HCT116 (cell line): ENCODE results near the gene RBM19. TPM values are rescaled to one million over a fixed set of nuclear protein-coding genes. Genes with fewer than 3 reads are reported as not detected.

Source experiments
- ATAC-seq: fragments of 200-7000 bp; cut with Tn5 transposase; 2 replicates; pipeline ENCODE4 v1.9.1; 2020; ENCODE audit warnings: mild to moderate bottlenecking, moderate library complexity
- BruUV-seq: library from RNA; stranded (reverse); fragments of 400-500 nt; replicated peaks from 2 replicates; lab custom pipeline; 2021; lab: Mats Ljungman, UMichigan
- CTCF ChIA-PET: fragments of 300-600 bp; sonication (Branson Sonifier 250); formaldehyde crosslinking; loops from one replicate; lab custom pipeline; 2021; ENCODE audit warnings: antibody characterized with exemption; lab: Charles Lee
- POLR2A ChIA-PET: fragments of 300-600, 350-600 bp; sonication (Branson Sonifier 250); formaldehyde crosslinking; loops from one replicate; lab custom pipeline; 2021; ENCODE audit warnings: antibody characterized with exemption; lab: Charles Lee
- RAD21 ChIA-PET, 2 experiments: fragments of 300-600 bp; sonication (Branson Sonifier 250); formaldehyde crosslinking; loops; one replicate each; lab custom pipeline; 2023; ENCODE audit warnings: low total read pairs in 2 of 2; ENCODE audit not compliant: uncharacterized antibody in 2 of 2, unreplicated experiment in 2 of 2, low non-redundant PET in 1 of 2; lab: Charles Lee
- DNase-seq: peaks from one replicate; pipeline ENCODE4 v3.0.0-alpha.2; 2010; ENCODE audit warnings: low read depth, low spot score
- H2AFZ ChIP-seq: fragments of 200-600 bp; shearing (Covaris generic), sonication (generic); 2 replicates; pipeline ENCODE4 v1.6.1; 2017; ENCODE audit warnings: low read depth, mixed run types, mixed read lengths, antibody characterized with exemption, low read length; ENCODE audit not compliant: poor library complexity, severe bottlenecking
- H3K27ac ChIP-seq: 2 replicates; pipeline ENCODE4 v1.5.1; 2012; ENCODE audit warnings: low read depth, low read length
- H3K27me3 ChIP-seq: fragments of 200-600 bp; sonication (generic); 2 replicates; pipeline ENCODE4 v1.6.1; 2016; ENCODE audit warnings: mixed run types, low read length, mixed read lengths; ENCODE audit not compliant: insufficient read depth
- H3K36me3 ChIP-seq, 2 experiments: fragments of 200-500 bp in 1 of 2; fragments of 200-600 bp in 1 of 2; sonication (Bioruptor generic) in 1 of 2; sonication (generic) in 1 of 2; 2 replicates each; pipeline versions ENCODE4 v1.5.1 to v1.6.1; 2014 to 2016; ENCODE audit warnings: low read length in 2 of 2, inconsistent platforms in 1 of 2, mixed read lengths in 1 of 2, mixed run types in 1 of 2; ENCODE audit not compliant: insufficient read depth in 2 of 2, control insufficient read depth in 1 of 2
- H3K4me1 ChIP-seq, 2 experiments: fragments of 200-600 bp in 1 of 2; sonication (generic) in 1 of 2; 2 replicates each; pipeline versions ENCODE4 v1.5.1 to v1.6.1; 2012 to 2017; ENCODE audit warnings: low read length in 2 of 2, inconsistent platforms in 1 of 2, mild to moderate bottlenecking in 1 of 2, mixed read lengths in 1 of 2, mixed run types in 1 of 2, moderate library complexity in 1 of 2; ENCODE audit not compliant: insufficient read depth in 2 of 2, control insufficient read depth in 1 of 2
- H3K4me2 ChIP-seq: fragments of 200-600 bp; sonication (generic); 2 replicates; pipeline ENCODE4 v1.6.1; 2017; ENCODE audit warnings: mixed run types, low read length, mixed read lengths
- H3K4me3 ChIP-seq, 2 experiments: fragments of 200-600 bp in 1 of 2; sonication (generic) in 1 of 2; replicated peaks in 1 of 2; 2 replicates each; pipeline ENCODE4 v1.5.1; 2011 to 2016; ENCODE audit warnings: low read length in 2 of 2, control low read depth in 1 of 2, low read depth in 1 of 2, mild to moderate bottlenecking in 1 of 2, mixed read lengths in 1 of 2, mixed run types in 1 of 2
- H3K79me2 ChIP-seq: fragments of 200-600 bp; sonication (generic); 2 replicates; pipeline ENCODE4 v1.6.1; 2017; ENCODE audit warnings: mild to moderate bottlenecking, mixed run types, low read length, moderate library complexity, mixed read lengths; ENCODE audit not compliant: insufficient read depth
- H3K9ac ChIP-seq: fragments of 200-600 bp; sonication (generic); 2 replicates; pipeline ENCODE4 v1.6.1; 2016; ENCODE audit warnings: low read length, mixed read lengths
- H3K9me2 ChIP-seq: fragments of 200-600 bp; sonication (generic), shearing (Covaris generic); 2 replicates; pipeline ENCODE4 v1.6.1; 2017; ENCODE audit warnings: mixed run types, mild to moderate bottlenecking, moderate library complexity; ENCODE audit not compliant: insufficient read depth
- H3K9me3 ChIP-seq, 2 experiments: fragments of 200-500 bp in 1 of 2; fragments of 200-600 bp in 1 of 2; sonication (Bioruptor generic) in 1 of 2; sonication (generic) in 1 of 2; 2 replicates each; pipeline ENCODE4 v1.6.1; 2014 to 2017; ENCODE audit warnings: low read length in 2 of 2, mixed read lengths in 2 of 2, inconsistent platforms in 1 of 2, low read depth in 1 of 2, mild to moderate bottlenecking in 1 of 2, mixed run types in 1 of 2, moderate library complexity in 1 of 2; ENCODE audit not compliant: control insufficient read depth in 1 of 2, insufficient read depth in 1 of 2
- H4K20me1 ChIP-seq: fragments of 200-600 bp; sonication (generic), shearing (Covaris generic); 2 replicates; pipeline ENCODE4 v1.6.1; 2017; ENCODE audit warnings: mixed run types, mild to moderate bottlenecking, moderate library complexity; ENCODE audit not compliant: insufficient read depth
- CBX3 ChIP-seq: IDR thresholded peaks from 2 replicates; pipeline ENCODE4 v1.6.1; 2012; ENCODE audit warnings: low read depth
- CEBPB ChIP-seq: IDR thresholded peaks from 2 replicates; pipeline ENCODE4 v1.6.1; 2012; ENCODE audit warnings: low read depth
- EGR1 ChIP-seq: IDR thresholded peaks from 2 replicates; pipeline ENCODE4 v1.6.1; 2012; ENCODE audit warnings: low read depth
- ELF1 ChIP-seq: IDR thresholded peaks from 2 replicates; pipeline ENCODE4 v1.6.1; 2012; ENCODE audit warnings: low read depth, borderline replicate concordance
- EZH2 ChIP-seq: fragments of 200-600 bp; sonication (generic); IDR thresholded peaks from 2 replicates; pipeline ENCODE4 v1.6.1; 2017; ENCODE audit warnings: antibody characterized with exemption, mixed run types
- EZH2phosphoT487 ChIP-seq: fragments of 200-600 bp; IDR thresholded peaks from 2 replicates; pipeline ENCODE4 v1.6.1; 2018; ENCODE audit warnings: antibody characterized with exemption, borderline replicate concordance
- FOSL1 ChIP-seq: IDR thresholded peaks from 2 replicates; pipeline ENCODE4 v1.6.1; 2012; ENCODE audit warnings: low read depth
- JUND ChIP-seq: IDR thresholded peaks from 2 replicates; pipeline ENCODE4 v1.6.1; 2012
- POLR2A ChIP-seq: IDR thresholded peaks from 2 replicates; pipeline ENCODE4 v1.7.0; 2011; ENCODE audit warnings: borderline replicate concordance; ENCODE audit not compliant: insufficient read depth, insufficient read length; ENCODE audit errors: extremely low read depth
- POLR2AphosphoS5 ChIP-seq: IDR thresholded peaks from 2 replicates; pipeline ENCODE4 v1.6.1; 2011; ENCODE audit warnings: mild to moderate bottlenecking, low read depth, low read length, moderate library complexity
- REST ChIP-seq: IDR thresholded peaks from 2 replicates; pipeline ENCODE4 v1.6.1; 2012; ENCODE audit warnings: low read depth
- SIN3A ChIP-seq: IDR thresholded peaks from 2 replicates; pipeline ENCODE4 v1.6.1; 2012; ENCODE audit warnings: low read depth
- SP1 ChIP-seq: IDR thresholded peaks from 2 replicates; pipeline ENCODE4 v1.6.1; 2012; ENCODE audit warnings: low read depth
- SRF ChIP-seq: IDR thresholded peaks from 2 replicates; pipeline ENCODE4 v1.6.1; 2012; ENCODE audit warnings: low read depth
- TCF7L2 ChIP-seq: IDR thresholded peaks from 2 replicates; pipeline ENCODE4 v1.7.0; 2011; ENCODE audit warnings: borderline replicate concordance, inconsistent platforms; ENCODE audit not compliant: insufficient read depth, insufficient read length; ENCODE audit errors: extremely low read depth
- YY1 ChIP-seq: IDR thresholded peaks from 2 replicates; pipeline ENCODE4 v1.6.1; 2011; ENCODE audit warnings: low read length, low read depth, moderate library complexity, mild to moderate bottlenecking; ENCODE audit not compliant: insufficient replicate concordance; ENCODE audit errors: extremely low read depth
- ZNF274 ChIP-seq: fragments of 200-500 bp; sonication (Bioruptor generic); IDR thresholded peaks from 2 replicates; pipeline ENCODE4 v1.6.1; 2014; ENCODE audit warnings: mild to moderate bottlenecking, low read depth, low read length, inconsistent platforms
- intact Hi-C: fragments of 100-400 bp; cut with micrococcal nuclease; formaldehyde crosslinking; loops from 2 replicates; pipeline ENCODE4 v1.10.0; 2022
- total RNA-seq: library from RNA; stranded (reverse); gene quantifications from one replicate; pipeline ENCODE4 v1.2.1, GENCODE V29; 2021; ENCODE audit not compliant: unreplicated experiment
- TF ChIP-seq, protein P1 (sequence below): IDR thresholded peaks from 2 replicates; pipeline ENCODE4 v1.6.1; 2012
- TF ChIP-seq, protein P2 (sequence below): IDR thresholded peaks from 2 replicates; pipeline ENCODE4 v1.6.1; 2012
- TF ChIP-seq, protein P3 (sequence below), 3 experiments: fragments of 200-600 bp in 1 of 3; sonication (generic) in 1 of 3; IDR thresholded peaks in 2 of 3; conservative IDR thresholded peaks in 1 of 3; 2 replicates each; pipeline ENCODE4 v1.5.1; 2012 to 2017; ENCODE audit warnings: low read depth in 2 of 3, low read length in 2 of 3, antibody characterized with exemption in 1 of 3, borderline replicate concordance in 1 of 3, control low read depth in 1 of 3, mild to moderate bottlenecking in 1 of 3, mixed read lengths in 1 of 3, mixed run types in 1 of 3, moderate library complexity in 1 of 3; ENCODE audit not compliant: insufficient read depth in 1 of 3

The RBM19 gene
- total RNA-seq, 1 experiment from 2014 or later, result 30.7 TPM

DNA sequence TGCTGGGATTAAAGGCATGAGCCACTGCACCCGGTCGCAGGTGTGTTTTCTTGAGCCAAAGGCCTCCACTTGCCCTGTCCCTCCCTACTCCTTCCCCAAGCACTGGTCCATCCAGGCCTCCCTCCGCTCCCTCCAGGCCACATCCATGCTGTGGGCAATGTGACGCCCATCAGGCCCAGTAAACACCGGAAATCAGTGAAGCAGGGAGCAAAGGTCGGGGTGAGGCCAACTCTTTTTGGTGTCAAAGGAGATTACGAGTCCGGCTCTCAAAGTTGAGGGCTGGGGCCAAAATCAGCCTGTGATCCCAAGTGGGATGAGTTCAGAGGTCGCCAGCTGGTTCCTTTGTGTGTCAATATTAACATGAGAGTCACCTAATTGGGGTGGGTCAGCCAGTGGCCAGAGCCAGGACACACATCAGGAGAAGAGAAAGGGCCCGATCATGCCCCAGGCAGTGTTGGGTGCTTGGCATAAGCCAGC is 195.7 kb downstream of the RBM19 start (continued):
- TF ChIP-seq SP1 (no peak), JUND (no peak), POLR2AphosphoS5 (no peak)
- TF ChIP-seq, protein P1, sequence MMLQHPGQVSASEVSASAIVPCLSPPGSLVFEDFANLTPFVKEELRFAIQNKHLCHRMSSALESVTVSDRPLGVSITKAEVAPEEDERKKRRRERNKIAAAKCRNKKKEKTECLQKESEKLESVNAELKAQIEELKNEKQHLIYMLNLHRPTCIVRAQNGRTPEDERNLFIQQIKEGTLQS, result no peak

- DNase-seq (no peak), ATAC-seq (no peak)
- H3K36me3 ChIP-seq, result peaks cover 0 to 13% of the 10 kb centered on the region in 2 experiments; a peak in 1 of 4 replicates
- no peak overlapping the region for H3K9ac ChIP-seq
- POLR2A ChIA-PET, result no interaction called here
- no peaks in the 10 kb centered on the region for H4K20me1 ChIP-seq
- RAD21 ChIA-PET, result no interaction called here
- no peaks in the 10 kb centered on the region for H3K9me2 ChIP-seq
- H3K27me3 ChIP-seq, result no peaks in the 10 kb centered on the region
- no TSS peak for BruUV-seq
- TF ChIP-seq EGR1, result no peak
- TF ChIP-seq POLR2AphosphoS5, result no peak
- TF ChIP-seq CEBPB, result no peak
- no peak for TF ChIP-seq POLR2A
- TF ChIP-seq EZH2phosphoT487, result no peak
- TF ChIP-seq SP1, result no peak
- TF ChIP-seq SIN3A, result no peak
- no peak for TF ChIP-seq REST
- TF ChIP-seq, protein P2, sequence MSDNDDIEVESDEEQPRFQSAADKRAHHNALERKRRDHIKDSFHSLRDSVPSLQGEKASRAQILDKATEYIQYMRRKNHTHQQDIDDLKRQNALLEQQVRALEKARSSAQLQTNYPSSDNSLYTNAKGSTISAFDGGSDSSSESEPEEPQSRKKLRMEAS, result no peak
- TF ChIP-seq YY1, result no peak
- TF ChIP-seq TCF7L2, result no peak
- TF ChIP-seq EZH2, result no peak
- TF ChIP-seq SRF, result no peak
- TF ChIP-seq FOSL1, result no peak
- TF ChIP-seq ZNF274, result no peak
- TF ChIP-seq JUND, result no peak
- TF ChIP-seq, protein P1, result no peak
- TF ChIP-seq CBX3, result no peak
- TF ChIP-seq ELF1, result no peak
- TF ChIP-seq, protein P3, sequence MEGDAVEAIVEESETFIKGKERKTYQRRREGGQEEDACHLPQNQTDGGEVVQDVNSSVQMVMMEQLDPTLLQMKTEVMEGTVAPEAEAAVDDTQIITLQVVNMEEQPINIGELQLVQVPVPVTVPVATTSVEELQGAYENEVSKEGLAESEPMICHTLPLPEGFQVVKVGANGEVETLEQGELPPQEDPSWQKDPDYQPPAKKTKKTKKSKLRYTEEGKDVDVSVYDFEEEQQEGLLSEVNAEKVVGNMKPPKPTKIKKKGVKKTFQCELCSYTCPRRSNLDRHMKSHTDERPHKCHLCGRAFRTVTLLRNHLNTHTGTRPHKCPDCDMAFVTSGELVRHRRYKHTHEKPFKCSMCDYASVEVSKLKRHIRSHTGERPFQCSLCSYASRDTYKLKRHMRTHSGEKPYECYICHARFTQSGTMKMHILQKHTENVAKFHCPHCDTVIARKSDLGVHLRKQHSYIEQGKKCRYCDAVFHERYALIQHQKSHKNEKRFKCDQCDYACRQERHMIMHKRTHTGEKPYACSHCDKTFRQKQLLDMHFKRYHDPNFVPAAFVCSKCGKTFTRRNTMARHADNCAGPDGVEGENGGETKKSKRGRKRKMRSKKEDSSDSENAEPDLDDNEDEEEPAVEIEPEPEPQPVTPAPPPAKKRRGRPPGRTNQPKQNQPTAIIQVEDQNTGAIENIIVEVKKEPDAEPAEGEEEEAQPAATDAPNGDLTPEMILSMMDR (IDR thresholded peaks at IDR 0.05 in 2 of 3, conservative IDR thresholded peaks at IDR 0.05 in 1 of 3; ENCODE audit: borderline replicate concordance in 1 of 3, insufficient read depth in 1 of 3, low read depth in 2 of 3, low read length in 2 of 3), result no peak
- peaks cover 0 to 24% of the 10 kb centered on the region in 2 experiments; a peak in 3 of 4 replicates for H3K4me1 ChIP-seq
- CTCF ChIA-PET, result no interaction called here
- peaks cover 31% of the 10 kb centered on the region for H3K79me2 ChIP-seq
- intact Hi-C loops, result no loop called here
- no peak overlapping the region for H3K4me2 ChIP-seq
- no peak overlapping the region for H3K27ac ChIP-seq
- H2AFZ ChIP-seq, result no peak overlapping the region
- no peaks in the 10 kb centered on the region for H3K9me3 ChIP-seq
- H3K4me3 ChIP-seq, result no peak overlapping the region
Observed at GRCh38 chr12:113769305-113769704, 196.8 kb downstream of the RBM19 start.
